ENCODE measurements around the gene NUDT13. TPM values are rescaled to one million over a fixed set of nuclear protein-coding genes. Genes with fewer than 3 reads are reported as not detected.
"Not testable (repeated sequence)": the region's sequence is repeated elsewhere in the genome, so short reads cannot be mapped to it uniquely, and the experiment has no call there.

The NUDT13 gene
- total RNA-seq, 1 donor from 2014 or later = 0.83 TPM

- Mint-ChIP-seq H3K9me3 (no peaks in the 10 kb centered on the region), H3K27ac (no peak overlapping the region), H3K4me1 (ENCODE audit: low read depth) (peaks cover 61% of the 10 kb centered on the region), H3K27me3 (ENCODE audit: insufficient read depth) (peaks cover 2% of the 10 kb centered on the region), H3K4me3 (peak overlapping the region; percentile 59), H3K36me3 (ENCODE audit: low read depth) (peaks cover 15% of the 10 kb centered on the region)
- DNase-seq (ENCODE audit: low spot score) = no peak
- intact Hi-C loops (cut with micrococcal nuclease) = no loop called here
These were observed 17.4 kb upstream of the NUDT13 start for GRCh38 chr10:73092830-73093229.

DNA sequence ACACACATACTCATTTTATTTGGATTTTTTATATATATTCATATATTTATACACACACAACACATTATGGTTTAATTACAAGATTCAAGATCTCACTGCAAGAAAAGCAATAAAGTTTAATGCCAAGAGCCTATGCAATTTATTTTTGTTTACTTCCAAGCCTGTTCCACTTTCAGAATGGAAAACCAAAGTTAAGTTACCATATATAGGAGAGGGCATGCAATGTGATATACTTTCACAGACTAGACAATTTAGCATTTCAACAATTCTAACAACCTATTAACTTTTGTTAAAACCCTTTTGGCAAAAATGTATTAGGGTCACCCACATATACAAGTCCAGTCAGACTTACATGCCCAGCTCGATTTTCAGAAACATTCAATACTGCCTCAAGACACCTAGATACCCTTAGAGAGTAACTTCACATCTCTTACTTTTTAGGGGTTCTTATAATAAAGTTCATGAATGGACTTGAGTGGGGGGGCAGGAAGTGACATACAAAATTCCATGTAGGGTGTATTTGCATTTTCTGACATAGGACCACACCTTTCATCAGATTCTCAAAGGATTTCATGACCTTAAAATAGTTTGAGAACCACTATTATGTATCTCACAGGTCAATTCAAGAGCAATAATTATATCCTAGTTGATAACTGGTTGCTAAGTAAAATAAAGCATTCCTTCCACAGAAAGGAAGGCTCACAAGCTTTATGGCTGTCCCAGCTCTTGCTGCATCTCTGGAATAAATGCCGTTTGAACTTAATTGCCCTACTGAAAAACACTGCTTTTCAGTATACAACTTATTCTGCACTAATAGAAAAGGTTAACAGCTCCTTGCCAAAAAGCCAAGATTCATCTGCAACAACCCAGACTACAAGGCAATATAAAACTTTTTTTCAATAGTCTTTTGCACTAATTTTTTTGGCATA, 16.1 kb upstream of the NUDT13 start:
- Mint-ChIP-seq H3K4me1 (ENCODE audit: low read depth) (peaks cover 50% of the 10 kb centered on the region), H3K36me3 (ENCODE audit: low read depth) (peaks cover 15% of the 10 kb centered on the region), H3K27ac (peak overlapping the region; percentile 40), H3K27me3 (ENCODE audit: insufficient read depth) (peaks cover 2% of the 10 kb centered on the region), H3K4me3 (peak overlapping the region; percentile 96), H3K9me3 (no peaks in the 10 kb centered on the region)
- DNase-seq (ENCODE audit: low spot score) = no peak
- intact Hi-C loops (cut with micrococcal nuclease) = loop anchor here (2.0 kb wide), 1 partner anchor 13 kb away; no protein-coding TSS in a partner anchor

DNA sequence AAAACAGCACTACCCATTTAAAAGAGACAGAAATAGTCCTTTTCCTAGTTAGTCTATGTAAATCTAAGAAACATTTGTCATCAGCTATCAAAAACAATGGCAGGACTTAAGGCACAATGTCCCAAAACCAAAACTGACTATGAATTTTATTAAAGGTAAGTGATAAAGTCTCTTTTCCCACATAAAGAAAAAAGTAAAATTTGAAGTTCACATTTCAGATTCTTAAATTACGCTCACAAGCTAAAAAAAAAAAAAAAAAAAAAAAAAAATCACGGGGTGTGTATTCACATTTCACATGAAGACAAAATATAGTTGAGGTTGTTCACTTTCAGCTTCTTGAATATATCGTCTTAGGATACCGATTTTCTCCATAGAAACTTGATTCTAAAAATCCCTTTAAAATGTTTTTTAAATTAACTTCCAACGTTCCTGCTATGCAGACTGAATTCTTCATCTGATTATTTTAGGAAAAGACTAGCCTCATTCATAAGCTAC, 15.2 kb upstream of the NUDT13 start:
- Mint-ChIP-seq H3K27ac (peak overlapping the region; percentile 94), H3K36me3 (ENCODE audit: low read depth) (peaks cover 15% of the 10 kb centered on the region), H3K4me3 (peak overlapping the region; percentile 96), H3K4me1 (ENCODE audit: low read depth) (peaks cover 50% of the 10 kb centered on the region), H3K9me3 (no peaks in the 10 kb centered on the region), H3K27me3 (ENCODE audit: insufficient read depth) (peaks cover 2% of the 10 kb centered on the region)
- intact Hi-C loops (cut with micrococcal nuclease) = loop anchor here (1.0 to 5.0 kb wide), 3 partner anchors 14 to 647 kb away; partner anchors contain the start of gene SEC24C
- DNase-seq (ENCODE audit: low spot score) = no peak

DNA sequence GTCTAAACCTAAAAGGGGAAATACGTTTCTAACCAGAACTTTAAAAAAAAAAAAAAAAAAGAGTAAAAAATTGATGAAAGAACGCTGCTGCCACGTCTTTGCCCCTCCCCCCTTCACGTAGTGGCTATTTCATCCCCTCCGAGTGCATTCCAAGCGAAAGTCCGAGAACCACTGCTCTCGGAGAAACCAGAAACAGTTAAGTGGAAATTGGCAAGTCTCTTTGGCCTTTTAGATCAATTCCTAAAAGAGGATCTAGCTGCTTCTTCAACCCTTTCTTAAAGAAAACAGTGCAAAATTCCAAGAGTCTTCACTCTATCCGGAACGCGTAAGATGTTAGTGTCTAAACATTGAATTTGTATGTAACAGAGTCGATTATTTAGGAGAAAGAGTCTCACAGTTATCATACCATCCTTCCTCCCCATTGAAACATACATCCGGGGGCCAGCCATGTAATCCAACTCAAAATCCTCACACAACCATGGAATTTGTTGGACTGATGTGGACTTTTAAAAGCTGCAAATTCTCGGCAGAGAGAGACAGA, 14.7 kb upstream of the NUDT13 start:
- intact Hi-C loops (cut with micrococcal nuclease) = loop anchor here (1.0 to 5.0 kb wide), 9 partner anchors 15 to 799 kb away; partner anchors contain the start of genes ECD, FAM149B1, MICU1 and NUDT13
- Mint-ChIP-seq H3K4me1 (ENCODE audit: low read depth) (peaks cover 50% of the 10 kb centered on the region), H3K4me3 (peak overlapping the region; percentile 96), H3K36me3 (ENCODE audit: low read depth) (peaks cover 15% of the 10 kb centered on the region), H3K27me3 (ENCODE audit: insufficient read depth) (peaks cover 2% of the 10 kb centered on the region), H3K27ac (peak overlapping the region; percentile 94), H3K9me3 (no peaks in the 10 kb centered on the region)
- no peak for DNase-seq (ENCODE audit: low spot score)

- peak overlapping the region; percentile 94 for H3K27ac Mint-ChIP-seq
- peaks cover 15% of the 10 kb centered on the region for H3K36me3 Mint-ChIP-seq (ENCODE audit: low read depth)
- peak overlapping the region; percentile 96 for H3K4me3 Mint-ChIP-seq
- H3K4me1 Mint-ChIP-seq (ENCODE audit: low read depth) = peaks cover 50% of the 10 kb centered on the region
- intact Hi-C loops (cut with micrococcal nuclease) = loop anchor here (1.0 to 5.0 kb wide), 7 partner anchors 14 to 800 kb away; partner anchors contain the start of genes ECD, FAM149B1, MICU1 and NUDT13
- peak; percentile 70 for DNase-seq (ENCODE audit: low spot score)
- no peaks in the 10 kb centered on the region for H3K9me3 Mint-ChIP-seq
- peaks cover 2% of the 10 kb centered on the region for H3K27me3 Mint-ChIP-seq (ENCODE audit: insufficient read depth)
These were observed 14.2 kb upstream of the NUDT13 start for GRCh38 chr10:73096041-73096448.

GRCh38 chr10:73096449-73097304, 13.6 kb upstream of the NUDT13 start, which contains the start of gene P4HA1:
P4HA1 (minus strand) TSS chr10:73096866; CDS start chr10:73074883, 21,983 bp downstream.
- Mint-ChIP-seq H3K36me3 (ENCODE audit: low read depth) (peaks cover 12% of the 10 kb centered on the region), H3K27me3 (ENCODE audit: insufficient read depth) (peaks cover 2% of the 10 kb centered on the region), H3K9me3 (no peaks in the 10 kb centered on the region), H3K4me3 (peak within 1 kb of the TSS; percentile 96), H3K27ac (peak within 1 kb of the TSS; percentile 94), H3K4me1 (ENCODE audit: low read depth) (peaks cover 46% of the 10 kb centered on the region)
- peak; percentile 97 for DNase-seq (ENCODE audit: low spot score)
- intact Hi-C loops (cut with micrococcal nuclease) = loop anchor here (1.0 to 5.0 kb wide), 8 partner anchors 14 to 800 kb away; partner anchors contain the start of genes ECD, FAM149B1, MICU1 and MRPS16

- no peaks in the 10 kb centered on the region for H3K9me3 Mint-ChIP-seq
- peak overlapping the region; percentile 94 for H3K27ac Mint-ChIP-seq
- peaks cover 42% of the 10 kb centered on the region for H3K4me1 Mint-ChIP-seq (ENCODE audit: low read depth)
- no peak for DNase-seq (ENCODE audit: low spot score)
- peaks cover 2% of the 10 kb centered on the region for H3K27me3 Mint-ChIP-seq (ENCODE audit: insufficient read depth)
- peaks cover 12% of the 10 kb centered on the region for H3K36me3 Mint-ChIP-seq (ENCODE audit: low read depth)
- peak overlapping the region; percentile 96 for H3K4me3 Mint-ChIP-seq
- intact Hi-C loops (cut with micrococcal nuclease) = loop anchor here (1.0 to 5.0 kb wide), 3 partner anchors 155 to 645 kb away; partner anchors contain the start of genes MICU1, MRPS16 and SEC24C
These were observed 13.0 kb upstream of the NUDT13 start for GRCh38 chr10:73097305-73097670.

DNA sequence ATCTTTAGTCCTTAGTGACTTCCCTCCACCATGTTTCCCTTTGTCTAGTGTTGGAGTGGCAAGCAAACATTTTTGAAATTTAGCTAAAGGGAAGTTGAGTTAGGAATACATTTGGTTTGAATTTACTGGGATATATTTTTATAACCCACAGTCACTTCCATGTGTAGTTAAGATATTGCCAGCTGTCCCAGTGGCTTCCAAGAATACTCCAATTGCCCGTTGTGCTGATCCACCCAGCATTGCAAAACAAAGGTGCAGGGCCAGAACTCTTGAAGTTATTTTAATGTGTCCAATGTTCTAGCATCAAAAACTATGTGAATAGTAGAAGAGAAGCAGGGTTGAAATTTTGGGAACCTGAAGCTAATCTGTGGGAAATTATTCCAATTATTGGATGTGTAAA, 11.1 kb upstream of the NUDT13 start:
- no peak overlapping the region for H3K4me3 Mint-ChIP-seq
- H3K9me3 Mint-ChIP-seq = no peaks in the 10 kb centered on the region

DNA sequence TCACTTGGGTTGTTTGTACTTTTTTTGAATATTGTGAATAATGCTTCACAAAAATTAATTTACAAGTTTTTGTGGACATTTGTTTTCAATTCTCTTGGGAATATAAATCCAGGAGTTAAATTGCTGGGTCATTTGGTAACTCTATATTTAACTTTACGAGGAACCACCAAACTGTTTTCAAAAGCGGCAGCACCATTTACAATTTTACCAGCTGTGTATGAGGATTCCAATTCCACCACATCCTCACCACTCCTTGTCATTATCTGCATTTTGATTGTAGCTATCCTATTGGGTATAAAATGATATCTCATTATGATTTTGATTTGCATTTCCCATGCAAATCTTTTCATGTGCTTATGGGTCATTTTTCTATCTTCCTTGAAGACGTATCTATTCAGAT, 4.0 kb upstream of the NUDT13 start:
- Mint-ChIP-seq H3K27me3 (ENCODE audit: insufficient read depth) (no peaks in the 10 kb centered on the region), H3K36me3 (ENCODE audit: low read depth) (peaks cover 44% of the 10 kb centered on the region), H3K9me3 (peaks cover 10% of the 10 kb centered on the region), H3K4me3 (no peak overlapping the region), H3K4me1 (ENCODE audit: low read depth) (peaks cover 16% of the 10 kb centered on the region), H3K27ac (no peak overlapping the region)
- no peak for DNase-seq (ENCODE audit: low spot score)
- intact Hi-C loops (cut with micrococcal nuclease) = no loop called here

More for the DNA sequence above, 11.1 kb upstream of the NUDT13 start:
- Mint-ChIP-seq H3K27me3 (ENCODE audit: insufficient read depth) (peaks cover 2% of the 10 kb centered on the region), H3K4me1 (ENCODE audit: low read depth) (peaks cover 27% of the 10 kb centered on the region), H3K36me3 (ENCODE audit: low read depth) (peaks cover 3% of the 10 kb centered on the region), H3K27ac (no peak overlapping the region)
- DNase-seq (ENCODE audit: low spot score) = no peak
- intact Hi-C loops (cut with micrococcal nuclease) = loop anchor here (5.0 kb wide), 1 partner anchor 643 kb away; the partner anchor contains the start of gene SEC24C

DNA sequence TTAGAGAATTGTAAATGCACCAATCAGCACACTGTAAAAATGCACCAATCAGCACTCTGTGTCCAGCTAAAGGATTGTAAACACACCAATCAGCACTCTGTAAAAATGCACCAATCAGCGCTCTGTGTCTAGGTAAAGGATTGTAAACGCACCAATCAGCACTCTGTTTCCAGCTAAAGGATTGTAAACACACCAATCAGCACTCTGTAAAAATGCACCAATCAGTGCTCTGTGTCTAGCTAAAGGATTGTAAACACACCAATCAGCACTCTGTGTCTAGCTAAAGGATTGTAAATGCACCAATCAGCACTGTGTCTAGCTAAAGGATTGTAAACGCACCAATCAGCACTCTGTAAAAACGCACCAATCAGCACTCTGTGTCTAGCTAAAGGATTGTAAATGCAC, 1.0 kb upstream of the NUDT13 start:
- H3K4me3 Mint-ChIP-seq; intact Hi-C loops (cut with micrococcal nuclease); DNase-seq (ENCODE audit: low spot score); H3K27ac Mint-ChIP-seq; H3K27me3 Mint-ChIP-seq (ENCODE audit: insufficient read depth); H3K9me3 Mint-ChIP-seq: not testable (repeated sequence)
- Mint-ChIP-seq H3K36me3 (ENCODE audit: low read depth) (peaks cover 41% of the 10 kb centered on the region), H3K4me1 (ENCODE audit: low read depth) (peaks cover 20% of the 10 kb centered on the region)

GRCh38 chr10:73112032-73112431, 1.8 kb downstream of the NUDT13 start:
- intact Hi-C loops (cut with micrococcal nuclease) = loop anchor here (5.0 kb wide), 1 partner anchor 135 kb away; the partner anchor contains the start of gene DNAJC9
- H3K4me3 Mint-ChIP-seq; H3K9me3 Mint-ChIP-seq; DNase-seq (ENCODE audit: low spot score); H3K27me3 Mint-ChIP-seq (ENCODE audit: insufficient read depth); H3K27ac Mint-ChIP-seq: not testable (repeated sequence)
- H3K36me3 Mint-ChIP-seq (ENCODE audit: low read depth) = peaks cover 27% of the 10 kb centered on the region
- peaks cover 20% of the 10 kb centered on the region for H3K4me1 Mint-ChIP-seq (ENCODE audit: low read depth)

GRCh38 chr10:73113551-73113950, 3.3 kb downstream of the NUDT13 start:
- no peak for DNase-seq (ENCODE audit: low spot score)
- Mint-ChIP-seq H3K4me1 (ENCODE audit: low read depth) (peaks cover 20% of the 10 kb centered on the region), H3K9me3 (peaks cover 10% of the 10 kb centered on the region), H3K36me3 (ENCODE audit: low read depth) (peaks cover 20% of the 10 kb centered on the region), H3K4me3 (no peak overlapping the region), H3K27me3 (ENCODE audit: insufficient read depth) (no peaks in the 10 kb centered on the region), H3K27ac (no peak overlapping the region)
- intact Hi-C loops (cut with micrococcal nuclease) = loop anchor here (5.0 kb wide), 1 partner anchor 134 kb away; the partner anchor contains the start of gene DNAJC9

Measured in activated T-helper 1 cell treated with anti-CD3 and anti-CD28 coated beads, Interleukin-12 subunit alpha, Interleukin-12 subunit beta, Interleukin-2, Interleukin-4 antibody, amounts not matched to agents 30 ng/mL and 10 ng/mL and 1 ng/mL, durations not matched to agents 14 hours and 24 hours and 36 hours (primary cell).